ENCODE results near the gene GREB1. TPM values are rescaled to one million over a fixed set of nuclear protein-coding genes. Genes with fewer than 3 reads are reported as not detected.

Gene GREB1
- total RNA-seq, 4 donors from 2014 or later = 0.20 to 2.6 (median 1.5) TPM

GRCh38 chr2:11584525-11585056, 50.7 kb downstream of the GREB1 start:
- 56 to 76% methylated on average over 5 to 18 of the region's 18 CpGs for WGBS, 2 donors (ENCODE audit: low coverage in 1 of 2)
- DNase-seq = no peak
- TF ChIP-seq POLR2A (IDR thresholded peaks at IDR 0.05) (no peak), EP300 (IDR thresholded peaks at IDR 0.05; ENCODE audit: low read depth) (no peak), CTCF (IDR thresholded peaks at IDR 0.05) (no peak), POLR2AphosphoS5 (IDR thresholded peaks at IDR 0.05) (no peak)
- in situ Hi-C loops (cut with MboI; ENCODE audit: low pct_ligation_motif_present in 1 of 4, low pct_unique_long_range_greater_than_20kb in 1 of 4, low sequenced_read_pairs in 3 of 4) (loop anchor here (5.0 to 25.0 kb wide), 3 partner anchors 107 to 447 kb away; a partner anchor contains a TSS), intact Hi-C loops (cut with DNase I; ENCODE audit: low total_unique reads) (loop anchor here (5.0 kb wide), 1 partner anchor 107 kb away; no protein-coding TSS in a partner anchor)
- Histone ChIP-seq H3K9me3 (no peaks in the 10 kb centered on the region), H3K27ac (no peak overlapping the region), H3K27me3 (no peaks in the 10 kb centered on the region), H3K4me1 (peaks cover 0 to 10% (median 3%) of the 10 kb centered on the region in 4 donors), H3K36me3 (no peaks in the 10 kb centered on the region), H3K4me3 (no peak overlapping the region)

GRCh38 chr2:11585071-11585470, 51.2 kb downstream of the GREB1 start:
- H3K27me3 ChIP-seq = no peaks in the 10 kb centered on the region
- WGBS, 2 donors (ENCODE audit: low coverage in 1 of 2) = 44 to 86% methylated on average over 2 to 7 of the region's 7 CpGs
- DNase-seq = no peak
- no peak for TF ChIP-seq CTCF (IDR thresholded peaks at IDR 0.05)
- TF ChIP-seq POLR2AphosphoS5 (IDR thresholded peaks at IDR 0.05) = no peak
- TF ChIP-seq EP300 (IDR thresholded peaks at IDR 0.05; ENCODE audit: low read depth) = no peak
- no peak for TF ChIP-seq POLR2A (IDR thresholded peaks at IDR 0.05)
- H3K4me3 ChIP-seq = no peak overlapping the region
- no peaks in the 10 kb centered on the region for H3K36me3 ChIP-seq
- H3K4me1 ChIP-seq = peaks cover 0 to 10% (median 3%) of the 10 kb centered on the region in 4 donors
- no peaks in the 10 kb centered on the region for H3K9me3 ChIP-seq
- no peak overlapping the region for H3K27ac ChIP-seq
- in situ Hi-C loops (cut with MboI; ENCODE audit: low pct_ligation_motif_present in 1 of 4, low pct_unique_long_range_greater_than_20kb in 1 of 4, low sequenced_read_pairs in 3 of 4) (loop anchor here (10.0 to 25.0 kb wide), 2 partner anchors 110 to 448 kb away; a partner anchor contains a TSS), intact Hi-C loops (cut with DNase I; ENCODE audit: low total_unique reads) (no loop called here)

GRCh38 chr2:11588228-11589110, 54.6 kb downstream of the GREB1 start:
- Histone ChIP-seq H3K9me3 (no peaks in the 10 kb centered on the region), H3K4me1 (peaks cover 0 to 7% (median 3%) of the 10 kb centered on the region in 4 donors), H3K27ac (no peak overlapping the region), H3K27me3 (no peaks in the 10 kb centered on the region), H3K4me3 (no peak overlapping the region), H3K36me3 (no peaks in the 10 kb centered on the region)
- 79% methylated on average over 21 of the region's 21 CpGs; no CpG with 5 or more reads in 1 of the 2 donors for WGBS, 2 donors (ENCODE audit: low coverage in 1 of 2)
- in situ Hi-C loops (cut with MboI; ENCODE audit: low pct_ligation_motif_present in 1 of 4, low pct_unique_long_range_greater_than_20kb in 1 of 4, low sequenced_read_pairs in 3 of 4) (loop anchor here (10.0 to 25.0 kb wide), 2 partner anchors 114 to 451 kb away; a partner anchor contains a TSS), intact Hi-C loops (cut with DNase I; ENCODE audit: low total_unique reads) (no loop called here)
- TF ChIP-seq POLR2A (IDR thresholded peaks at IDR 0.05) (no peak), EP300 (IDR thresholded peaks at IDR 0.05; ENCODE audit: low read depth) (no peak), CTCF (IDR thresholded peaks at IDR 0.05) (no peak), POLR2AphosphoS5 (IDR thresholded peaks at IDR 0.05) (no peak)
- no peak for DNase-seq

GRCh38 chr2:11589316-11589940, 55.6 kb downstream of the GREB1 start:
- Histone ChIP-seq H3K4me1 (no peaks in the 10 kb centered on the region), H3K36me3 (no peaks in the 10 kb centered on the region), H3K9me3 (no peaks in the 10 kb centered on the region), H3K27me3 (no peaks in the 10 kb centered on the region), H3K4me3 (no peak overlapping the region), H3K27ac (no peak overlapping the region)
- intact Hi-C loops (cut with DNase I; ENCODE audit: low total_unique reads) (no loop called here), in situ Hi-C loops (cut with MboI; ENCODE audit: low pct_ligation_motif_present in 1 of 4, low pct_unique_long_range_greater_than_20kb in 1 of 4, low sequenced_read_pairs in 3 of 4) (loop anchor here (10.0 to 25.0 kb wide), 2 partner anchors 115 to 452 kb away; a partner anchor contains a TSS)
- WGBS, 2 donors (ENCODE audit: low coverage in 1 of 2) = 79 to 83% methylated on average over 5 to 12 of the region's 12 CpGs
- no peak for TF ChIP-seq EP300 (IDR thresholded peaks at IDR 0.05; ENCODE audit: low read depth)
- TF ChIP-seq POLR2A (IDR thresholded peaks at IDR 0.05) = no peak
- no peak for DNase-seq
